HG02970 (cell line): ENCODE results near the gene TOLLIP.
"Not testable (repeated sequence)": the region's sequence is repeated elsewhere in the genome, so short reads cannot be mapped to it uniquely, and the experiment has no call there.

Experiments used
- ATAC-seq: cut with Tn5 transposase; IDR thresholded peaks from one replicate; pipeline ENCODE4 v1.9.1; 2021; ENCODE audit warnings: mild to moderate bottlenecking, moderate library complexity, moderate number of reproducible peaks; ENCODE audit not compliant: unreplicated experiment, low FRiP score

TOLLIP gene

GRCh38 chr11:1267441-1268100 lies 41.9 kb downstream of the TOLLIP start:
- ATAC-seq = no peak

- ATAC-seq = not testable (repeated sequence)
Measured at GRCh38 chr11:1266976-1267375, 42.5 kb downstream of the TOLLIP start.

GRCh38 chr11:1265480-1265879 lies 44.0 kb downstream of the TOLLIP start:
- not testable (repeated sequence) for ATAC-seq

DNA sequence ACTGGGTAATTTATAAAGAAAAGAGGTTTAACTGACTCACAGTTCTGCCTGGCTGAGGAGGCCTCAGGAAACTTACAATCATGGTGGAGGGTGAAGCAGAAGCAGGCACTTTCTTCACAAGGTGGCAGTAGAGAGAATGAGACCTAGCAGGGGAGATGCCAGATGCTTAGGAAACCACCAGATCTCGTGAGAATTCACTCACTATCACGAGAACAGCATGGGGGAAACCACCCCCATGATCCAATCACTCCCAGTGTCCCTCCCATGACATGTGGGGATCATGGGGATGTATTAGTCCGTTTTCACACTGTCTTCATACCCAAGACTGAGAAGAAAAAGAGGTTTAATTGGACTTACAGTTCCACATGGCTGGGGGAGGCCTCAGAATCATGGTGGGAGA lies 45.0 kb downstream of the TOLLIP start:
- ATAC-seq = not testable (repeated sequence)

DNA sequence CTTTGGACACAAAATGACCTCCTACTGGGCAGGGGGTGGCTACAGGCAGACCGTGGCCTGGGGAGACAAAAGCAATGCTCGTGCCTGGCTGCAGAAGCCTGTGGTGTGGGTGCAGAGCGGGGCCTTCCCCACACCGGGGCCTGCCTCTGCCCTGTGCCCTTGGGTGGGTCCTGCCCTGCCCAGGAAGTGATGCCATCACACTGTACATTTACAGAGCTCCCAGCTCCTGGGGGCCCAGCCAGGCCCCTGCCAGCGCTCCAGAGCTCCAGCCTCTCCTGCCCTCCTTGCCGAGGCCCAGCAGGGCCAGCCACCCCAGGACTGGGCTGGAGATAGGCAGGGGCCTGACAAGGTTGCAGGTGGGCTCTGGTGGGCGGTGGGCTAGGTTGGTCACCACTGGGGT lies 46.4 kb downstream of the TOLLIP start:
- no peak for ATAC-seq

- ATAC-seq = peak; percentile 72
Measured at GRCh38 chr11:1262172-1263006, 47.0 kb downstream of the TOLLIP start.

DNA sequence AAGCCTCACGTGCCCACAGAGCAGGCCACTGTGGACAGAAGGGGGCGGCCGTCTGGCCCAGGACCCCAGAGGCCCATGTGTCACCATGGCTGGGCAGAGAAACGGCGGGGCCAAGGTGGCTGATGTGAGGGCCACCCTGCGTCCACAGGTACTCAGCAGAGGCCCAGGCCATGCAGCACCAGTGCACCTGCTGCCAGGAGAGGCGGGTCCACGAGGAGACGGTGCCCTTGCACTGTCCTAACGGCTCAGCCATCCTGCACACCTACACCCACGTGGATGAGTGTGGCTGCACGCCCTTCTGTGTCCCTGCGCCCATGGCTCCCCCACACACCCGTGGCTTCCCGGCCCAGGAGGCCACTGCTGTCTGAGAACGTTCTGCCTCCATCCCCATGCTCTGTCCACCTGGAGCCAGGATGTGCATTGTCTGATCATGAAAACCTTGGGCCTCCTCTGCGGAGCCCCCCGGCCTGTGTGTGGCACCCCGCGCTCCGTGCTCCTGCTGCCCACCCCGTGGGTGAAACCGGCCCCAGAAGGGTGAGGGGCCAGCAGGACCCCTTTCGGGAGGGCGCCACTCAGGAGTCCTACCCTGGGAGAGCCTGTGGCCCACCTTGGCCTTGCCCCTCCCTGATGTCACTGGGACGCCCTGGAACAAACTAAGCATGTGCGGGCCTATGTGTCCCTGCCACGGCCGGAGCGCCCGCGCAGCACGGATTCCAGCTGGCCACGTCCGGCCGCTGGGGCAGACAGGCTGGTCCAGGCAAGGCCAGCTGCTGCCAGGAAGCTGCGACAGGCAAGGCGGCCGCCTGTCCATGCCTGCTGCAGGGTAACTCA lies 48.0 kb downstream of the TOLLIP start:
- no peak for ATAC-seq

GRCh38 chr11:1260620-1261019 lies 48.8 kb downstream of the TOLLIP start:
- no peak for ATAC-seq

DNA sequence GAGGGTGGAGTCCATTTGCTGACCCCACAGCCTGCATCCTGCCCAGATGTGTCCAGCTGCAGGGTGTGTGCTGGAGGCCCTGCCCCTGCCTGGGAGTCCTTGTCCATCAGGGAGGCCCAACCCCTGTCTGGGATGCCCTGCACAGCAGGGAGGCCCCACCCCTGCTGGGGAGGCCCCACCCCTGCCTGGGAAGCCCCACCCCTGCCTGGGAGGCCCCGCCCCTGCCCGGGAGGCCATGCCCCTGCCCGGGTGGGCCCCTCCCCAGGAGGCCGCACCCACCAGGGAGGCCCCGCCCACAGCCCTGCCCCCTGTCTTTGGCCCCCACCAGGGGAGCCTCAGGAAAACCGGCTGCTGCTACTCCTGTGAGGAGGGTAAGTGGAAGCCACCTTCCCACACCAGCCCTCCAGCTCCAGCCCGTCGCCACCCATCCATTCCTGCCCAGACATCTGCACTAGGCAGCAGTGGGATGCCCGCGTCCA lies 49.4 kb downstream of the TOLLIP start:
- ATAC-seq = no peak

- ATAC-seq = no peak
Measured at GRCh38 chr11:1259561-1259960, 49.9 kb downstream of the TOLLIP start.

- ATAC-seq = no peak
Measured at GRCh38 chr11:1259076-1259461, 50.4 kb downstream of the TOLLIP start.

GRCh38 chr11:1258401-1259075 lies 50.9 kb downstream of the TOLLIP start:
- ATAC-seq = no peak

DNA sequence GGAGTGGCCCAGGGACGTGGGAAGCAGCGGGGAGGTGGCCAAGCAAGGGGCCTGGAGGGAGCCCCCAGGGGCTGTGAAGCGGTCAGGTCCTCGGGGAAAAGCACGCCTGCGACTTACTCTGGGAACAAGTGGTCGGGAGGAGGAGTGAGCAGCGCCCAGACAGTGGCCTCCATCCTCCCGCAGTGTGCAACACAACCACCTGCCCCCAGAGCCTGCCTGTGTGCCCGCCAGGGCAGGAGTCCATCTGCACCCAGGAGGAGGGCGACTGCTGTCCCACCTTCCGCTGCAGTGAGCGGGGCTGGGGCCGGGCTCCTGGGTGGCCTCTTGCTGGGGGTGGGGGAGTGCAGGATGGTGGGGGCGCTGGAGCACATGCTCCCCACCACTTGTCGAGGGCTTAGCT lies 51.5 kb downstream of the TOLLIP start:
- ATAC-seq = no peak

GRCh38 chr11:1257366-1257765 lies 52.1 kb downstream of the TOLLIP start:
- ATAC-seq = no peak

GRCh38 chr11:1256257-1257045 lies 53.0 kb downstream of the TOLLIP start:
- no peak for ATAC-seq

GRCh38 chr11:1255151-1255550 lies 54.3 kb downstream of the TOLLIP start:
- ATAC-seq = no peak

GRCh38 chr11:1254733-1255132 lies 54.7 kb downstream of the TOLLIP start:
- ATAC-seq = no peak

- no peak for ATAC-seq
Measured at GRCh38 chr11:1254086-1254648, 55.3 kb downstream of the TOLLIP start.

- no peak for ATAC-seq
Measured at GRCh38 chr11:1253103-1253485, 56.3 kb downstream of the TOLLIP start.
